ENCODE results near the gene AQP11.

The AQP11 gene

DNA sequence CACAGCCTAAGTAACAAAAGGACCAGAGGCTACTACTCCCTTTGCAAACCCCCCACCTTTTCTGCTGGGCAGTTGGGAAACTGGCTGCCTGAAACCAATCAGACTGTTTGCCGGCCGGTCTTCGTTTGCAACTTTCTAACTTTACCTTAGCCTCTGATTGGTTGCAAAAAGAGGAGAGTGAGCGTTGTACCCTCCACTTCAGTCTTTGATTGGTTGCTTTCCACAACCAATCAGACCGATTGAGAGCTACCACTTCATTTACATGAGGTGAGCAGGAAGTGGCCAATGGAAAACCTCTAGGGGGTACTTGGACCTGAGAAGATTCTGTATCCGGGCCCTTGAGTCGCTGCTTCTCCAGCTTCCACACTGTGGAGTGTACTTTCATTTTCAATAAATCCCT, 66.6 kb downstream of the AQP11 start:
- H3K27ac ChIP-seq (ENCODE audit: low read depth, low read length): no peak overlapping the region
- H3K4me3 ChIP-seq (ENCODE audit: low read depth in 1 of 2, low read length in 2 of 2): no peak overlapping the region
- no peaks in the 10 kb centered on the region for H3K9me3 ChIP-seq (ENCODE audit: control insufficient read depth in 1 of 2, low read length in 2 of 2)
- no peaks in the 10 kb centered on the region for H3K36me3 ChIP-seq (ENCODE audit: control insufficient read depth in 1 of 2, insufficient read depth in 2 of 2, low read length in 2 of 2)
- H3K27me3 ChIP-seq (ENCODE audit: control insufficient read depth in 1 of 2, insufficient read depth in 2 of 2, low read length in 2 of 2): no peaks in the 10 kb centered on the region
- H3K4me1 ChIP-seq (ENCODE audit: control insufficient read depth in 1 of 2, insufficient read depth in 2 of 2, low read length in 2 of 2): no peaks in the 10 kb centered on the region
- H3K9ac ChIP-seq (ENCODE audit: low read depth in 1 of 2, low read length in 2 of 2): no peak overlapping the region

DNA sequence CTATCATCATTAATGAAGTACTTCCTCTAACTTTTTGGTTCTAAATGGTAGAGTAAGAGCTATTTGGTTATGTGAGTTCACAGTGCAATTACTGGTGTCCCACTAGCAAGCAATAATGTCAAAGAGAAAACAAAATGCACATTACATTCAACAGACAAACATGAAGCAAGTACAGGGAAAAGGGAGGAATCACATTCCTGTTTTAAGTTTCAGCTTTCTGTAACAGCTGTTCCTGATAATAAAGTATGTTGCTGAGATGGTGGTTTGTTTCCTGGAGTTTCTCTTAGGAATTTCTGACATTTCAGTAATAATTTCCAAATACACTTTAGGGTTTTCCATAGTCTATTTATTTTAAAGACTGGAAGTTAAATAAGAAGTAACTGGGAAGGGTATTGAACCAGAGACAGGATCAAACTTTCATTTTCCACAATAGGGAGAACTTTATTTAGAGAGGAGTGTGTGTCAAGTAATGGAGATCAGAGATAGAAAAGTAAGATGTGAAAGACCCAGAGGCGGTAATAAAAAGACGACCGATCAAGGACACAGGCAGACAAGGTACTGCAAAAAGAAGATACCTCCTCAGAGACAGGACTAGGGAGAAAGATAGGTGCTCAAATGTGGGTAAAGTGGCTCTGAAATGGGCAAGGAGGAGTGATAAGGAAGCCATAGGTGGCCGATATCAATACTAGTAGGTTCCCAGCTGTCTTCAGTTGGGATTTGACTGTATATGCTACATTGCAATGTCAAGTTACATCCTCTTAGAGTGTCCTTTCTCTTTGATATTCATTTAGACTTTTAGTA, 68.7 kb downstream of the AQP11 start:
- H3K4me3 ChIP-seq (ENCODE audit: low read depth in 1 of 2, low read length in 2 of 2): no peak overlapping the region
- no peaks in the 10 kb centered on the region for H3K9me3 ChIP-seq (ENCODE audit: control insufficient read depth in 1 of 2, low read length in 2 of 2)
- H3K4me1 ChIP-seq (ENCODE audit: control insufficient read depth in 1 of 2, insufficient read depth in 2 of 2, low read length in 2 of 2): no peaks in the 10 kb centered on the region
- no peak overlapping the region for H3K27ac ChIP-seq (ENCODE audit: low read depth, low read length)
- H3K9ac ChIP-seq (ENCODE audit: low read depth in 1 of 2, low read length in 2 of 2): no peak overlapping the region
- no peaks in the 10 kb centered on the region for H3K27me3 ChIP-seq (ENCODE audit: control insufficient read depth in 1 of 2, insufficient read depth in 2 of 2, low read length in 2 of 2)
- H3K36me3 ChIP-seq (ENCODE audit: control insufficient read depth in 1 of 2, insufficient read depth in 2 of 2, low read length in 2 of 2): peaks cover 0 to 3% of the 10 kb centered on the region in 2 donors

Measured in duodenal mucosa (tissue), 2 donors.